GM21381 (cell line): ENCODE measurements around the gene IGF1R.
"Not testable (repeated sequence)": the region's sequence is repeated elsewhere in the genome, so short reads cannot be mapped to it uniquely, and the experiment has no call there.

Experiments
- ATAC-seq: cut with Tn5 transposase; IDR thresholded peaks from one replicate; pipeline ENCODE4 v1.9.1; 2021; ENCODE audit warnings: mild to moderate bottlenecking, moderate library complexity; ENCODE audit not compliant: unreplicated experiment

IGF1R gene

GRCh38 chr15:98647774-98648653 lies at the start of gene IGF1R:
Gene IGF1R, plus strand, starts transcription at chr15:98648539. Its CDS starts 1,043 bp downstream, at chr15:98649582.
- ATAC-seq, result peak; percentile 60

- peak; percentile 91 for ATAC-seq
Measured at GRCh38 chr15:98599909-98600691, 48.2 kb upstream of the IGF1R start.

GRCh38 chr15:98604983-98605382 lies 43.4 kb upstream of the IGF1R start:
- ATAC-seq, result no peak

GRCh38 chr15:98609144-98609852 lies 39.0 kb upstream of the IGF1R start:
- ATAC-seq, result no peak

- ATAC-seq, result no peak
Measured at GRCh38 chr15:98610991-98611390, 37.3 kb upstream of the IGF1R start.

- no peak for ATAC-seq
Measured at GRCh38 chr15:98611808-98612207, 36.5 kb upstream of the IGF1R start.

GRCh38 chr15:98612490-98613110 lies 35.7 kb upstream of the IGF1R start:
- no peak for ATAC-seq

GRCh38 chr15:98614681-98615080 lies 33.7 kb upstream of the IGF1R start:
- ATAC-seq, result no peak

- no peak for ATAC-seq
Measured at GRCh38 chr15:98616397-98616796, 31.9 kb upstream of the IGF1R start.

GRCh38 chr15:98617328-98617980 lies 30.9 kb upstream of the IGF1R start:
- no peak for ATAC-seq

GRCh38 chr15:98618576-98618975 lies 29.8 kb upstream of the IGF1R start:
- ATAC-seq, result not testable (repeated sequence)

GRCh38 chr15:98620020-98620419 lies 28.3 kb upstream of the IGF1R start:
- no peak for ATAC-seq

- ATAC-seq, result no peak
Measured at GRCh38 chr15:98621021-98621420, 27.3 kb upstream of the IGF1R start.

GRCh38 chr15:98625614-98626013 lies 22.7 kb upstream of the IGF1R start:
- ATAC-seq, result no peak

- no peak for ATAC-seq
Measured at GRCh38 chr15:98626153-98626552, 22.2 kb upstream of the IGF1R start.

GRCh38 chr15:98628216-98628615 lies 20.1 kb upstream of the IGF1R start:
- ATAC-seq, result no peak

GRCh38 chr15:98635848-98636247 lies 12.5 kb upstream of the IGF1R start:
- no peak for ATAC-seq

GRCh38 chr15:98643115-98643514 lies 5.2 kb upstream of the IGF1R start:
- ATAC-seq, result no peak

- no peak for ATAC-seq
Measured at GRCh38 chr15:98646546-98647025, 1.8 kb upstream of the IGF1R start.
